GM12878 (cell line): ENCODE data around the gene MYO1D. TPM values are rescaled to one million over a fixed set of nuclear protein-coding genes. Genes with fewer than 3 reads are reported as not detected.
A peak's percentile ranks its signal among the peaks of the same experiment; 100 is the strongest.

Experiments
- ATAC-seq: fragments of 200-7000 bp; cut with Tn5 transposase; 3 replicates; pipeline ENCODE4 v1.9.1; 2020; ENCODE audit warnings: mild to moderate bottlenecking, moderate library complexity
- BruUV-seq: library from RNA; stranded (reverse); fragments of 400-500 nt; replicated peaks from 2 replicates; lab custom pipeline; 2021; lab: Mats Ljungman, UMichigan
- CTCF ChIA-PET: fragments of 300-600 bp; sonication (Branson Sonifier 250); formaldehyde crosslinking; extraction: SDS; loops from one replicate; lab custom pipeline; 2021; ENCODE audit warnings: inconsistent platforms; lab: Yijun Ruan, JAX
- POLR2A ChIA-PET: fragments of 350-600 bp; formaldehyde crosslinking; extraction: SDS; loops from one replicate; lab custom pipeline; 2021; ENCODE audit warnings: inconsistent platforms; lab: Charles Lee
- RAD21 ChIA-PET: fragments of 300-600 bp; sonication (Branson Sonifier 250); formaldehyde crosslinking; loops from one replicate; lab custom pipeline; 2023; ENCODE audit warnings: antibody characterized with exemption; ENCODE audit not compliant: unreplicated experiment; lab: Charles Lee
- SMC1A ChIA-PET: fragments of 300-600 bp; sonication (Branson Sonifier 250); formaldehyde crosslinking; loops from one replicate; lab custom pipeline; 2023; ENCODE audit not compliant: unreplicated experiment, uncharacterized antibody; lab: Charles Lee
- DNase-seq: peaks from one replicate; pipeline ENCODE4 v3.0.0-alpha.2; 2011; ENCODE audit warnings: low read depth, low spot score
- FAIRE-seq: peaks from 3 replicates; lab custom pipeline; 2011; peaks lifted over from hg19 to GRCh38; lab: Jason Lieb, UNC
- H2AFZ ChIP-seq: 2 replicates; pipeline ENCODE4 v1.6.0; 2011; ENCODE audit warnings: low read depth, low read length, control low read depth; ENCODE audit not compliant: control insufficient read depth
- H3K27ac ChIP-seq: 2 replicates; pipeline ENCODE4 v1.5.1; 2011; ENCODE audit warnings: control low read depth; ENCODE audit not compliant: control insufficient read depth, insufficient read depth
- H3K27me3 ChIP-seq, 2 experiments: replicated peaks in 1 of 2; 2 replicates each; pipeline versions ENCODE4 v1.6.0 to v1.6.1; 2011; ENCODE audit warnings: low read length in 1 of 2; ENCODE audit not compliant: control insufficient read depth in 2 of 2, insufficient read depth in 2 of 2
- H3K36me3 ChIP-seq, 2 experiments: 2 replicates each; pipeline ENCODE4 v1.5.1; 2011; ENCODE audit warnings: low read length in 1 of 2; ENCODE audit not compliant: control insufficient read depth in 2 of 2, insufficient read depth in 2 of 2
- H3K4me1 ChIP-seq: 2 replicates; pipeline ENCODE4 v1.6.1; 2011; ENCODE audit warnings: mild to moderate bottlenecking, low read length, moderate library complexity, mixed read lengths; ENCODE audit not compliant: control insufficient read depth, insufficient read depth
- H3K4me2 ChIP-seq: 2 replicates; pipeline ENCODE4 v1.6.0; 2011; ENCODE audit warnings: control low read depth; ENCODE audit not compliant: control insufficient read depth, insufficient read depth
- H3K4me3 ChIP-seq: fragments of 200-600 bp; sonication (generic); 2 replicates; pipeline ENCODE4 v1.5.1; 2016
- H3K79me2 ChIP-seq: 2 replicates; pipeline ENCODE4 v1.6.0; 2011; ENCODE audit warnings: low read length; ENCODE audit not compliant: control insufficient read depth, insufficient read depth
- H3K9ac ChIP-seq: 2 replicates; pipeline ENCODE4 v1.8.0; 2011; ENCODE audit warnings: low read length, control low read depth, mixed read lengths; ENCODE audit not compliant: control insufficient read depth, insufficient read depth
- H3K9me3 ChIP-seq: replicated peaks from 3 replicates; pipeline ENCODE4 v1.5.1; 2011; ENCODE audit warnings: mild to moderate bottlenecking, low read length; ENCODE audit not compliant: control insufficient read depth, insufficient read depth
- H4K20me1 ChIP-seq: 2 replicates; pipeline ENCODE4 v1.6.0; 2011; ENCODE audit not compliant: control insufficient read depth, insufficient read depth
- CBFB ChIP-seq: IDR thresholded peaks from 2 replicates; pipeline ENCODE4 v1.6.1; 2016; ENCODE audit warnings: antibody characterized with exemption, low read depth
- EED ChIP-seq: sonication (generic); IDR thresholded peaks from 2 replicates; pipeline ENCODE4 v1.6.1; 2016; ENCODE audit warnings: antibody characterized with exemption, low read depth
- EP300 ChIP-seq, 2 experiments: fragments of 150-350 bp in 1 of 2; IDR thresholded peaks; 2 replicates each; pipeline ENCODE4 v1.6.1; 2011 to 2012; ENCODE audit warnings: low read depth in 2 of 2, low read length in 2 of 2, borderline replicate concordance in 1 of 2, improper control_type of control experiment in 1 of 2, inconsistent platforms in 1 of 2; ENCODE audit not compliant: control insufficient read depth in 1 of 2
- ESRRA ChIP-seq: IDR thresholded peaks from 2 replicates; pipeline ENCODE4 v1.6.1; 2012; ENCODE audit warnings: mild to moderate bottlenecking, low read length, improper control_type of control experiment
- EZH2 ChIP-seq: IDR thresholded peaks from 2 replicates; pipeline ENCODE4 v1.6.1; 2012; ENCODE audit warnings: low read depth, mild to moderate bottlenecking, control low read depth, inconsistent platforms, low read length, borderline replicate concordance; ENCODE audit not compliant: control insufficient read depth
- FOXM1 ChIP-seq: IDR thresholded peaks from 2 replicates; pipeline ENCODE4 v1.6.1; 2012; ENCODE audit warnings: low read depth, mild to moderate bottlenecking, inconsistent platforms, low read length, moderate library complexity
- HDGF ChIP-seq: fragments of 450-650 bp; IDR thresholded peaks from 2 replicates; pipeline ENCODE4 v1.6.1; 2016; ENCODE audit warnings: antibody characterized with exemption
- MTA2 ChIP-seq: fragments of 450-650 bp; IDR thresholded peaks from 2 replicates; pipeline ENCODE4 v1.6.1; 2016; ENCODE audit warnings: low read depth, mild to moderate bottlenecking, moderate library complexity
- RAD21 ChIP-seq: IDR thresholded peaks from 2 replicates; pipeline ENCODE4 v1.6.1; 2011; ENCODE audit warnings: mild to moderate bottlenecking, low read depth, low read length, moderate library complexity; ENCODE audit not compliant: insufficient read depth
- RB1 ChIP-seq: fragments of 450-650 bp; formaldehyde crosslinking; IDR thresholded peaks from 2 replicates; pipeline ENCODE4 v1.6.1; 2017; ENCODE audit warnings: mild to moderate bottlenecking, borderline replicate concordance
- RELA ChIP-seq: fragments of 450-650 bp; IDR thresholded peaks from 2 replicates; pipeline ENCODE4 v1.8.0; 2014; ENCODE audit warnings: borderline replicate concordance; ENCODE audit not compliant: partially characterized antibody
- SIX5 ChIP-seq: IDR thresholded peaks from 2 replicates; pipeline ENCODE4 v1.6.1; 2011; ENCODE audit warnings: mild to moderate bottlenecking, low read depth, low read length, moderate library complexity; ENCODE audit not compliant: severe bottlenecking
- SMAD5 ChIP-seq: IDR thresholded peaks from 2 replicates; pipeline ENCODE4 v1.6.1; 2016; ENCODE audit warnings: antibody characterized with exemption, low read depth
- SMARCA5 ChIP-seq: fragments of 450-650 bp; IDR thresholded peaks from 2 replicates; pipeline ENCODE4 v1.6.1; 2017; ENCODE audit warnings: mild to moderate bottlenecking
- SPI1 ChIP-seq: IDR thresholded peaks from 2 replicates; pipeline ENCODE4 v1.6.1; 2011; ENCODE audit warnings: low read depth, mild to moderate bottlenecking, low read length, moderate library complexity, borderline replicate concordance; ENCODE audit not compliant: insufficient read depth
- TARDBP ChIP-seq: IDR thresholded peaks from 2 replicates; pipeline ENCODE4 v1.6.1; 2016; ENCODE audit warnings: borderline replicate concordance
- TBL1XR1 ChIP-seq: IDR thresholded peaks from 2 replicates; pipeline ENCODE4 v1.6.1; 2012; ENCODE audit warnings: low read depth, low read length, improper control_type of control experiment
- ZNF384 ChIP-seq: IDR thresholded peaks from 2 replicates; pipeline ENCODE4 v1.6.1; 2012; ENCODE audit warnings: low read depth, mild to moderate bottlenecking, low read length, improper control_type of control experiment, borderline replicate concordance
- ZSCAN29 ChIP-seq: fragments of 450-650 bp; IDR thresholded peaks from 2 replicates; pipeline ENCODE4 v1.6.1; 2017; ENCODE audit warnings: mild to moderate bottlenecking, moderate library complexity
- WGBS: methylation state at CpG from one replicate; pipeline ENCODE4 v1.1.6; 2016; ENCODE audit warnings: low lambda C conversion rate; ENCODE audit not compliant: insufficient replicate concordance, insufficient coverage; ENCODE audit errors: missing lambda C conversion rate; 5-methylcytosine and 5-hydroxymethylcytosine counted together
- in situ Hi-C: fragments of 300-500 bp; cut with MboI; formaldehyde crosslinking; loops from 9 replicates; pipeline ENCODE4 v1.14.3; 2018; ENCODE audit warnings: mixed read lengths
- intact Hi-C: fragments of 100-400 bp; cut with micrococcal nuclease; formaldehyde crosslinking; loops from one replicate; pipeline ENCODE4 v1.14.2; 2022; ENCODE audit not compliant: unreplicated experiment
- polyA plus RNA-seq, 11 experiments: library from polyadenylated mRNA; depleted of rRNA in 4 of 11; unstranded in 6 of 11; stranded (reverse) in 5 of 11; fragments of >200 nt; fragmentation: Nextera tagmentation in 4 of 11; fragmentation: Illumina TruSeq in 1 of 11; extraction: Ambion mirVana in 4 of 11; extraction: Trizol in 1 of 11; gene quantifications; 1 replicate in 1 of 11; 2 replicates in 10 of 11; pipeline versions ENCODE4 v1.2.1 to v1.2.3, GENCODE V29; 2011 to 2016; ENCODE audit warnings: inconsistent platforms in 2 of 11, missing spikeins in 2 of 11, low read depth in 1 of 11
- total RNA-seq, 4 experiments: library from RNA; depleted of rRNA in 3 of 4; stranded (reverse); fragments of >200 nt in 3 of 4; fragmentation: Illumina TruSeq in 1 of 4; extraction: Trizol in 1 of 4; gene quantifications; 2 replicates each; pipeline versions ENCODE4 v1.2.1 to v1.2.3, GENCODE V29; 2013 to 2021
- TF ChIP-seq, protein P1 (sequence below): IDR thresholded peaks from 2 replicates; pipeline ENCODE4 v1.6.1; 2011; ENCODE audit warnings: mild to moderate bottlenecking, low read depth, low read length, moderate library complexity; ENCODE audit not compliant: insufficient replicate concordance
- TF ChIP-seq, protein P2 (sequence below): fragments of 450-650 bp; formaldehyde crosslinking; IDR thresholded peaks from 2 replicates; pipeline ENCODE4 v1.4.0; 2022; ENCODE audit warnings: mild to moderate bottlenecking, moderate library complexity

Gene MYO1D
- total and polyA plus RNA-seq, 10 of the 15 experiments (the other 5 are each of a cell fraction or from before 2014, with no cell fraction given), result 1.8 to 37.7 (median 25.4) TPM

DNA sequence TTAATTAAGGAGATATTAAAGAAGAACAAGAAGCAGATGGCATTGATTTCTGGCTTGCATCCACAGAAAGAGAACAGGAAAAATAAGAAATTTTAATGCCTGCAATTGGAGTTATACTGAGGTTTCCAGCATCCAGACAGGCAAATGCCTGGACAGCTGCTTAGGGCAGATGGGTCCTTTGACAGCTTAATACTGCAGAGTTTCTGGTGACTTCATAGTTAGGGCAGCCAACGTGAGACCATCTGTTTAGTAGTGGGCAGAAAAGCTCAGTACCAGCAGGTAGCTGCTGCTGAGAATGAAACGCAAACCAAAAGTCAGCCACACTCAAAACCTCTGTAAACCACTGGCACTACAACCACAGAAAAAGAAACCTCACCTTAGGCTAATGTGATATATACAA is 280.3 kb downstream of the MYO1D start:
- no TSS peak for BruUV-seq
- Histone ChIP-seq H3K9ac (no peak overlapping the region), H2AFZ (peak overlapping the region; percentile 2; the same call in 1 of the 2 replicates), H3K79me2 (no peaks in the 10 kb centered on the region), H3K9me3 (0 out of 3 replicates have a peak, but pooled peaks cover 2% of the 10 kb centered on the region), H3K27ac (no peak overlapping the region), H3K4me1 (peaks cover 15% of the 10 kb centered on the region), H3K4me2 (no peak overlapping the region; the same call in 1 of the 2 replicates), H3K36me3 (no peaks in the 10 kb centered on the region), H3K27me3 (no peaks in the 10 kb centered on the region), H3K4me3 (no peak overlapping the region), H4K20me1 (no peaks in the 10 kb centered on the region)
- intact Hi-C loops (no loop called here), in situ Hi-C loops (no loop called here)
- peak; percentile 62 for DNase-seq
- WGBS, result 30% methylated on average over 2 of the region's 2 CpGs
- RAD21 ChIA-PET, result interaction anchor here (1.6 to 1.8 kb wide), 4 partner anchors 11 to 112 kb away, joined by 7 to 11 read pairs (median 8); no protein-coding TSS in a partner anchor
- peak; percentile 98 for ATAC-seq
- SMC1A ChIA-PET, result interaction anchor here (0.6 to 2.9 kb wide), 12 partner anchors 8 to 113 kb away, joined by 3 to 14 read pairs (median 4); no protein-coding TSS in a partner anchor
- FAIRE-seq, result no peak
- POLR2A ChIA-PET, result interaction anchor here (0.9 kb wide), 1 partner anchor 73 kb away, joined by 3 read pairs; no protein-coding TSS in a partner anchor
- CTCF ChIA-PET, result interaction anchor here (1.0 to 3.6 kb wide), 5 partner anchors 10 to 113 kb away, joined by 3 to 23 read pairs (median 6); no protein-coding TSS in a partner anchor
- TF ChIP-seq, protein P1, sequence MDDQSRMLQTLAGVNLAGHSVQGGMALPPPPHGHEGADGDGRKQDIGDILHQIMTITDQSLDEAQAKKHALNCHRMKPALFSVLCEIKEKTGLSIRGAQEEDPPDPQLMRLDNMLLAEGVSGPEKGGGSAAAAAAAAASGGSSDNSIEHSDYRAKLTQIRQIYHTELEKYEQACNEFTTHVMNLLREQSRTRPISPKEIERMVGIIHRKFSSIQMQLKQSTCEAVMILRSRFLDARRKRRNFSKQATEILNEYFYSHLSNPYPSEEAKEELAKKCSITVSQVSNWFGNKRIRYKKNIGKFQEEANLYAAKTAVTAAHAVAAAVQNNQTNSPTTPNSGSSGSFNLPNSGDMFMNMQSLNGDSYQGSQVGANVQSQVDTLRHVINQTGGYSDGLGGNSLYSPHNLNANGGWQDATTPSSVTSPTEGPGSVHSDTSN, result no peak
- TF ChIP-seq RAD21 (no peak), RELA (no peak), SMARCA5 (no peak), ESRRA (no peak), EZH2 (no peak), TARDBP (no peak), RB1 (no peak), EP300 (IDR thresholded peaks at IDR 0.05; ENCODE audit: borderline replicate concordance in 1 of 2, control insufficient read depth in 1 of 2, low read depth in 2 of 2, low read length in 2 of 2) (no peak), EED (peak; percentile 31; the same call in 1 of the 2 replicates), MTA2 (no peak; the same call in 1 of the 2 replicates), SIX5 (no peak), SPI1 (no peak), ZSCAN29 (no peak), SMAD5 (no peak), CBFB (0 out of 2 replicates have a peak, but pooled peaks have one; percentile 44), FOXM1 (no peak), TBL1XR1 (no peak), HDGF (no peak), ZNF384 (no peak)
- TF ChIP-seq, protein P2, sequence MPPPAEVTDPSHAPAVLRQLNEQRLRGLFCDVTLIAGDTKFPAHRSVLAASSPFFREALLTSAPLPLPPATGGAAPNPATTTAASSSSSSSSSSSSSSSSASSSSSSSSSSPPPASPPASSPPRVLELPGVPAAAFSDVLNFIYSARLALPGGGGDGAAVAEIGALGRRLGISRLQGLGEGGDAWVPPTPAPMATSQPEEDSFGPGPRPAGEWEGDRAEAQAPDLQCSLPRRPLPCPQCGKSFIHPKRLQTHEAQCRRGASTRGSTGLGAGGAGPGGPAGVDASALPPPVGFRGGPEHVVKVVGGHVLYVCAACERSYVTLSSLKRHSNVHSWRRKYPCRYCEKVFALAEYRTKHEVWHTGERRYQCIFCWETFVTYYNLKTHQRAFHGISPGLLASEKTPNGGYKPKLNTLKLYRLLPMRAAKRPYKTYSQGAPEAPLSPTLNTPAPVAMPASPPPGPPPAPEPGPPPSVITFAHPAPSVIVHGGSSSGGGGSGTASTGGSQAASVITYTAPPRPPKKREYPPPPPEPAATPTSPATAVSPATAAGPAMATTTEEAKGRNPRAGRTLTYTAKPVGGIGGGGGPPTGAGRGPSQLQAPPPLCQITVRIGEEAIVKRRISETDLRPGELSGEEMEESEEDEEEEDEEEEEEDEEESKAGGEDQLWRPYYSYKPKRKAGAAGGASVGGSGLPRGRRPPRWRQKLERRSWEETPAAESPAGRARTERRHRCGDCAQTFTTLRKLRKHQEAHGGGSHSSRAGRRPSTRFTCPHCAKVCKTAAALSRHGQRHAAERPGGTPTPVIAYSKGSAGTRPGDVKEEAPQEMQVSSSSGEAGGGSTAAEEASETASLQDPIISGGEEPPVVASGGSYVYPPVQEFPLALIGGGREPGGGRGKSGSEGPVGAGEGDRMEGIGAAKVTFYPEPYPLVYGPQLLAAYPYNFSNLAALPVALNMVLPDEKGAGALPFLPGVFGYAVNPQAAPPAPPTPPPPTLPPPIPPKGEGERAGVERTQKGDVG (CRISPR knock-in tag), result no peak
